ENCODE measurements around the gene CDK2AP2.
A peak's percentile ranks its signal among the peaks of the same experiment; 100 is the strongest.

DNA sequence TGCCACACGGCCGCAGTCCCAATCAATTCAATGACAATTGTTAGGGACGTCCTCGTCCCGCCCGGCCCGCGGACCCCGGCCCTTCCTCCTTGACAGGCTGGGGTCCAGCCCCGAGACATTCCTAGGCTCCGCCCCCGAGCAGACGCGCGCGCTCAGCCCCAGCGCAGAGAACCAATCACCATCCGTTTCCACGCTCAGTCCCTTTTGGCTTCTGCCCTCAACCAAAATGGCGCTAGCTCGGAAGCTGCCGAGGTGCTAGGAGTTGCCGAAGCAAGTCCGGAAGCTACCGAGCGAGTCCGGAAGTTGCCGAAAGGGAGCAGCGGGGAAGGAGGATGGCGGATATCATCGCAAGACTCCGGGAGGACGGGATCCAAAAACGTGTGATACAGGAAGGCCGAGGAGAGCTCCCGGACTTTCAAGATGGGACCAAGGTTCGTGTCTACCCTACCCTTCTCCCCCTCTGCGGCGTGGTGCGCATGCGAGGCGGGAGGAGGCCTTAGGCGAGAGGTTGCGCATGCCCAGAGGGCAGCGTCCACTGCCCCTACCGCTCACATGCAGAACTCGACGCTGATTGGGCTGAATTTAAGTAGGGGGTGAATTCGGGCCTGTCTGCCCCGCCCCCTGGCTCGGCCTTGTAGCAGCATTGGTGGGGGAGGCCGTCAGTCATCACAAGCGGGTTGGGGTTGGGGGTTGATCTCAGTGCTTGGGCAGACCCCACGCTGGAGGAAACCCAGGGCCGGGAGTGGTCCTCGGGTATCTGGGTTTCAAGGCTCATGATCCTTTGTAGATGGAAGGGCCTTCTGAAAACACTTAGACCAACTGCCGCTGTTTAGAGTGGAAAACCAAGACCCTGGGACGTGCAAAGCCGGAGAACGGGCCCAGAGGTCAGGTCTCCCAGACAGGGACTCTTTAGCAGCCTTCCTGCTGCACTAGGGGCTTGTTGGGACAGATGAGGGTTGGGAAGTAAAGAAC is 24.8 kb downstream of the CDK2AP2 start, which contains the start of gene AIP:
- TF ChIP-seq, protein P1, sequence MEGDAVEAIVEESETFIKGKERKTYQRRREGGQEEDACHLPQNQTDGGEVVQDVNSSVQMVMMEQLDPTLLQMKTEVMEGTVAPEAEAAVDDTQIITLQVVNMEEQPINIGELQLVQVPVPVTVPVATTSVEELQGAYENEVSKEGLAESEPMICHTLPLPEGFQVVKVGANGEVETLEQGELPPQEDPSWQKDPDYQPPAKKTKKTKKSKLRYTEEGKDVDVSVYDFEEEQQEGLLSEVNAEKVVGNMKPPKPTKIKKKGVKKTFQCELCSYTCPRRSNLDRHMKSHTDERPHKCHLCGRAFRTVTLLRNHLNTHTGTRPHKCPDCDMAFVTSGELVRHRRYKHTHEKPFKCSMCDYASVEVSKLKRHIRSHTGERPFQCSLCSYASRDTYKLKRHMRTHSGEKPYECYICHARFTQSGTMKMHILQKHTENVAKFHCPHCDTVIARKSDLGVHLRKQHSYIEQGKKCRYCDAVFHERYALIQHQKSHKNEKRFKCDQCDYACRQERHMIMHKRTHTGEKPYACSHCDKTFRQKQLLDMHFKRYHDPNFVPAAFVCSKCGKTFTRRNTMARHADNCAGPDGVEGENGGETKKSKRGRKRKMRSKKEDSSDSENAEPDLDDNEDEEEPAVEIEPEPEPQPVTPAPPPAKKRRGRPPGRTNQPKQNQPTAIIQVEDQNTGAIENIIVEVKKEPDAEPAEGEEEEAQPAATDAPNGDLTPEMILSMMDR (IDR thresholded peaks at IDR 0.05): peak; percentile 12 to 59 (median 32)
- peak; percentile 59 to 80 for TF ChIP-seq POLR2A (IDR thresholded peaks at IDR 0.05)

All from Peyer's patch (tissue), 4 donors.